RWPE1 (cell line): Measurements from ENCODE around the gene RAPGEFL1.
"Not testable (repeated sequence)": the region's sequence is repeated elsewhere in the genome, so short reads cannot be mapped to it uniquely, and the experiment has no call there.

Experiments used
- CTCF ChIA-PET: fragments of 350-600 bp; sonication (Branson Sonifier 250); formaldehyde crosslinking; extraction: SDS; loops from one replicate; lab custom pipeline; 2021; lab: Yijun Ruan, JAX
- POLR2A ChIA-PET: fragments of 400-600 bp; formaldehyde crosslinking; extraction: SDS; loops from one replicate; lab custom pipeline; 2020; ENCODE audit warnings: antibody characterized with exemption; ENCODE audit not compliant: low non-redundant PET; lab: Yijun Ruan, JAX
- DNase-seq: peaks from one replicate; pipeline ENCODE4 v3.0.0; 2012; ENCODE audit warnings: low spot score
- H3K27ac ChIP-seq: fragments of 450-650 bp; 2 replicates; pipeline ENCODE4 v1.5.1; 2017
- TF ChIP-seq, protein P1 (sequence below): fragments of 450-650 bp; conservative IDR thresholded peaks from 2 replicates; pipeline ENCODE4 v1.5.1; 2017; ENCODE audit warnings: low read depth, mild to moderate bottlenecking

RAPGEFL1 gene

GRCh38 chr17:40177275-40177874 is at the start of gene RAPGEFL1:
TSS of gene RAPGEFL1 (plus strand) at chr17:40177470. CDS start at chr17:40177862, 392 bp downstream.
- DNase-seq, result peak; percentile 86
- TF ChIP-seq, protein P1, sequence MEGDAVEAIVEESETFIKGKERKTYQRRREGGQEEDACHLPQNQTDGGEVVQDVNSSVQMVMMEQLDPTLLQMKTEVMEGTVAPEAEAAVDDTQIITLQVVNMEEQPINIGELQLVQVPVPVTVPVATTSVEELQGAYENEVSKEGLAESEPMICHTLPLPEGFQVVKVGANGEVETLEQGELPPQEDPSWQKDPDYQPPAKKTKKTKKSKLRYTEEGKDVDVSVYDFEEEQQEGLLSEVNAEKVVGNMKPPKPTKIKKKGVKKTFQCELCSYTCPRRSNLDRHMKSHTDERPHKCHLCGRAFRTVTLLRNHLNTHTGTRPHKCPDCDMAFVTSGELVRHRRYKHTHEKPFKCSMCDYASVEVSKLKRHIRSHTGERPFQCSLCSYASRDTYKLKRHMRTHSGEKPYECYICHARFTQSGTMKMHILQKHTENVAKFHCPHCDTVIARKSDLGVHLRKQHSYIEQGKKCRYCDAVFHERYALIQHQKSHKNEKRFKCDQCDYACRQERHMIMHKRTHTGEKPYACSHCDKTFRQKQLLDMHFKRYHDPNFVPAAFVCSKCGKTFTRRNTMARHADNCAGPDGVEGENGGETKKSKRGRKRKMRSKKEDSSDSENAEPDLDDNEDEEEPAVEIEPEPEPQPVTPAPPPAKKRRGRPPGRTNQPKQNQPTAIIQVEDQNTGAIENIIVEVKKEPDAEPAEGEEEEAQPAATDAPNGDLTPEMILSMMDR, result no peak
- peak within 1 kb of the TSS; percentile 77 for H3K27ac ChIP-seq
- ChIA-PET POLR2A (interaction anchor here (0.7 kb wide), 1 partner anchor 36 kb away, joined by 3 read pairs; no protein-coding TSS in a partner anchor), CTCF (no interaction called here)

DNA sequence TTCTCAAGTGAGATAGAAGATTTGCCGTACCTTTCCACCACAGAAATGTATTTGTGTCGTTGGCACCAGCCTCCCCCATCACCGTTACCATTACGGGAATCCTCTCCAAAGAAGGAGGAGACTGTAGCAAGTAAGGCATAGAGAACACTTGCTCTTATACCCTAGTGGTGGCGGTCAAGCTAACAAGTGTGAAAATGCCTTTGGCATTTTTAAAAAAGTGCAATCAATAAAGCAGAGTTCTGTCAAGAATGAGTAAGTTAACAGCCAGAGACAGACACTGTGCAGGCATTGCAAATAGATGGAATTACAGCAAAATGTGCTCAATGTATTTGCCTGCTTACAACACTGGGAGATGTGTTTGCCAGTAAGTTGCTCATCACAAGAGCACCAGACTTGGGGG is 47.8 kb upstream of the RAPGEFL1 start:
- no peak for DNase-seq
- no peak overlapping the region for H3K27ac ChIP-seq
- TF ChIP-seq, protein P1, result no peak
- ChIA-PET CTCF (interaction anchor here (0.6 to 1.2 kb wide), 2 partner anchors 10 to 1566 kb away, joined by 3 to 5 read pairs; no protein-coding TSS in a partner anchor), POLR2A (no interaction called here)

DNA sequence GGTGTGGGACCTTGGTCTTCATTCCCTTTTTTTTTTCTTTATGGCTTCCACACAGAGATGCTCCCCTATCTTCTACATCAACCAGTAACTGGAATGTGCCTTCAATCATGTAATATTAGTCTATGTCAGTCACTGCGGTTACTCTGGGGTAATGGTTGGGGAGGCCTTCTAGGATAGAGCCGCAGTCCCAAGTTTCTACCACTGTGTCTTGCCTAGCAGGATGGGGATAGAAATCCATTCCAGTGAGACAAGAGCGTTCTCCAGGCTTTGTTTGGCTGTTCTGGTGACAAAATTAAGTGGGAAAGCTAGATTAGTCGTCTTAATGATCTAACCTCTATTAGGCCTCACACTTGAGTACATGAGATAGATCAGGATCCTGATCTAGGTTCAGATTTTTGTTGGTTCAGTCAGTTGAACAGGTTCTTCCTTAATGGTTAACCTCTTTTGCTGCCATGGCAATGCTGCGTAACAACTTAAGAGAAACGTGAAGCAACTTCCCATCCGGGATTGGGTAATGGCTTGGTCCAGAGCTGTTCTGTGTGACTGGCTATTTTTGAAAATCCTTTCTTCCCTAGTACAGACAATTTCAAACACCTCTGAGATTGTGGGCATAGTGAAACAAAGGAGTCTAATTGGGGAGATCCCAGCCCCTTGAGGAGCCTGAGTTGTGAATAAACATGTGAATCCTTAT is 46.8 kb upstream of the RAPGEFL1 start:
- no peak for DNase-seq
- no peak overlapping the region for H3K27ac ChIP-seq
- ChIA-PET CTCF (interaction anchor here (0.5 to 1.2 kb wide), 3 partner anchors 9 to 1567 kb away, joined by 3 to 5 read pairs (median 4); no protein-coding TSS in a partner anchor), POLR2A (no interaction called here)
- TF ChIP-seq, protein P1, result no peak

DNA sequence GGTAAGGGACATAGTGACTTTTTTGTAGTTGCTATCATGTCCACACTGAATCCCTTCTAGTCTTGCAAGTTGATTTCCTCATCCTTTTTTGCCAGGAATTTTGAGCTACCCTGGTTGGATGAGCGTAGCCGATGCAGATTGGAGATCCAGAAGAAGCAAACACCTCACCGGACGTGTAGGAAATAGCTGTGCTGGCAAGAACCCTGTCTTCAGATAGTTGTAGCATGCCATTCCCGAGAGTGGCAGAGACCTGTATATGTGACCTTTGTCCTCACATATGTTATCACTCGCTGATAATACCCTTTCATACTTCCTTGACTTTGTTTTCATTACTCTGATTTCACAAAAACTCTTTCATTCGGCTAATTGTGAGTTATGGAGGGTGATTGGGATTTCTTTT is 43.1 kb upstream of the RAPGEFL1 start:
- POLR2A ChIA-PET, result no interaction called here
- TF ChIP-seq, protein P1, result no peak
- CTCF ChIA-PET, result no interaction called here

DNA sequence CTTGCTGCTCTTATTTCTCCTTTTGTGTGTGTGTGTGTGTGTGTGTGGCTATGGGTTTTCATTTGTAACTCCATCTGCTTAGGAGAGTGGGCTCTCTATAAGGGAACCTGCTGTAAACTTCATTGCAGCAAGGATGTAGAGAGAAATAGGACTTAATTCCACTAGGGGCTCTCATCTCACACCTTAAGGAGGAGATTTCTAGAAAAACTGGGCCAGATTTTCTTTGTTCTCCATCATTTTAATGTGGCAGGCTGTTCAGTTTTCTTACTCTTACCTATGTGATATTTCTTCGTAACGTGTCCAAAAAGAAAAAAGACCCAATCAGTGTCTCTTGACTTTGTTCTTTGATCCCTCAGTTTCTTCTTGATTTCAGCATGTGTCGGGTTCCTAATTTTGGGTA is 41.5 kb upstream of the RAPGEFL1 start:
- ChIA-PET POLR2A (no interaction called here), CTCF (no interaction called here)
- H3K27ac ChIP-seq, result no peak overlapping the region
- no peak for DNase-seq
- TF ChIP-seq, protein P1, result no peak

More for the DNA sequence above, 43.1 kb upstream of the RAPGEFL1 start:
- no peak overlapping the region for H3K27ac ChIP-seq
- DNase-seq, result no peak

GRCh38 chr17:40139566-40140058 is 37.7 kb upstream of the RAPGEFL1 start:
- DNase-seq, result no peak
- ChIA-PET CTCF (interaction anchor here (0.6 to 1.0 kb wide), 3 partner anchors 9 to 78 kb away, joined by 3 to 5 read pairs (median 5); no protein-coding TSS in a partner anchor), POLR2A (interaction anchor here (0.5 to 0.6 kb wide), 2 partner anchors 39 to 75 kb away, joined by 3 read pairs; no protein-coding TSS in a partner anchor)
- TF ChIP-seq, protein P1, result no peak
- peak overlapping the region; percentile 96 for H3K27ac ChIP-seq

- DNase-seq, H3K27ac ChIP-seq, POLR2A ChIA-PET: not testable (repeated sequence)
- CTCF ChIA-PET, result interaction anchor here (1.1 kb wide), 1 partner anchor 25 kb away, joined by 3 read pairs; no protein-coding TSS in a partner anchor
Observed at GRCh38 chr17:40143166-40143565, 34.1 kb upstream of the RAPGEFL1 start.
